Gastroesophageal sphincter (tissue), 4 donors: ENCODE results near the gene SDK1. TPM values are rescaled to one million over a fixed set of nuclear protein-coding genes. Genes with fewer than 3 reads are reported as not detected.

Experiments
- ATAC-seq: fragments of 150-250 bp; one replicate; pipeline ENCODE4 v1.9.1; 2016; ENCODE audit warnings: mild to moderate bottlenecking, moderate library complexity
- H3K27ac ChIP-seq, 4 donors: fragments of 200-600 bp; sonication (generic) in 3 of 4; 1 replicate in 3 of 4; 2 replicates in 1 of 4; pipeline ENCODE4 v1.5.1; 2016 to 2019
- H3K27me3 ChIP-seq: fragments of 200-600 bp; sonication (generic); one replicate; pipeline ENCODE4 v1.5.1; 2019
- H3K36me3 ChIP-seq, 2 donors: fragments of 200-600 bp; sonication (generic); one replicate each; pipeline ENCODE4 v1.5.1; 2019; ENCODE audit warnings: control low read depth in 1 of 2
- H3K4me1 ChIP-seq, 3 donors: fragments of 200-600 bp; sonication (generic); 1 replicate in 2 of 3; 2 replicates in 1 of 3; pipeline ENCODE4 v1.5.1; 2016 to 2019; ENCODE audit warnings: control low read depth in 2 of 3
- H3K4me3 ChIP-seq, 2 donors: fragments of 200-600 bp; sonication (generic); one replicate each; pipeline ENCODE4 v1.5.1; 2019; ENCODE audit warnings: mild to moderate bottlenecking in 1 of 2, moderate library complexity in 1 of 2
- H3K9me3 ChIP-seq, 3 donors: fragments of 200-600 bp; sonication (generic); one replicate each; pipeline ENCODE4 v1.5.1; 2017 to 2019; ENCODE audit warnings: control low read depth in 2 of 3
- EP300 ChIP-seq: sonication (generic); formaldehyde crosslinking; IDR thresholded peaks from one replicate; pipeline ENCODE4 v1.6.1; 2017; ENCODE audit warnings: antibody characterized with exemption, mild to moderate bottlenecking
- POLR2A ChIP-seq, 2 donors: fragments of 450-650 bp; IDR thresholded peaks; one replicate each; pipeline ENCODE4 v1.6.1; 2017; ENCODE audit warnings: antibody characterized with exemption in 2 of 2, mild to moderate bottlenecking in 2 of 2, moderate library complexity in 1 of 2
- POLR2AphosphoS5 ChIP-seq: sonication (generic); formaldehyde crosslinking; IDR thresholded peaks from one replicate; pipeline ENCODE4 v1.6.1; 2017; ENCODE audit warnings: antibody characterized with exemption
- WGBS, 2 donors: methylation state at CpG; one replicate each; pipeline ENCODE4 v1.1.5; 2018; ENCODE audit warnings: low coverage in 1 of 2; 5-methylcytosine and 5-hydroxymethylcytosine counted together
- total RNA-seq, 4 donors: library from RNA; depleted of rRNA; stranded (reverse); fragments of >200 nt; gene quantifications; one replicate each; pipeline ENCODE4 v1.1.0, GENCODE V29; 2016
- TF ChIP-seq, protein P1 (sequence below), 4 experiments: fragments of 200-600 bp in 2 of 4; fragments of 450-650 bp in 2 of 4; sonication (generic) in 1 of 4; IDR thresholded peaks; one replicate each; pipeline ENCODE4 v1.5.1; 2017 to 2019; ENCODE audit warnings: antibody characterized with exemption in 4 of 4, mild to moderate bottlenecking in 2 of 4, moderate library complexity in 2 of 4

Gene SDK1
- total RNA-seq, 4 donors from 2014 or later, result 6.1 to 13.6 (median 8.7) TPM

DNA sequence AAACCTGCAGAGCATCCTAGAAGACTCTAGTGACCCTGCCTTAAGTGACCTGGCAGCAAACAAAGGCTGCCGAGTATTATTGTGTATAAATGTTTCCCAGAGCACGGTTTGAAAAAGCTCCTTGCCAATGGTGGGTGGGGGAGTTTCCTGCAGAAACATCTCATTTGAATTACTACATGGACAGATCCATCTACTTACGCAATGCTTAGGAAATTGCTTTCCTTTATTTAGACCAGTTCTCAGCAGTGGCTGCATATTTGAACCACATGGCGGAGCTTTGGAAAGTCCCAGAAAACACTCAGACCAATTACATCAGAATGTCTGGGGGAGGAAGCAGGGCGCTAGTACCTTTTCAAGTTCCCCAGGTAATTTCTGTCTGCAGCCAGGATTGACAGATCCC lies 560.9 kb downstream of the SDK1 start:
- Histone ChIP-seq H3K36me3 (no peaks in the 10 kb centered on the region), H3K9me3 (no peaks in the 10 kb centered on the region), H3K27ac (peak overlapping the region in 2 of 4 donors; percentile 32 to 43), H3K27me3 (no peaks in the 10 kb centered on the region), H3K4me3 (no peak overlapping the region), H3K4me1 (peaks cover 0 to 19% (median 3%) of the 10 kb centered on the region in 3 donors)
- WGBS, 2 donors, result 8 to 14% methylated on average over 4 to 5 of the region's 5 CpGs
- TF ChIP-seq, protein P1, sequence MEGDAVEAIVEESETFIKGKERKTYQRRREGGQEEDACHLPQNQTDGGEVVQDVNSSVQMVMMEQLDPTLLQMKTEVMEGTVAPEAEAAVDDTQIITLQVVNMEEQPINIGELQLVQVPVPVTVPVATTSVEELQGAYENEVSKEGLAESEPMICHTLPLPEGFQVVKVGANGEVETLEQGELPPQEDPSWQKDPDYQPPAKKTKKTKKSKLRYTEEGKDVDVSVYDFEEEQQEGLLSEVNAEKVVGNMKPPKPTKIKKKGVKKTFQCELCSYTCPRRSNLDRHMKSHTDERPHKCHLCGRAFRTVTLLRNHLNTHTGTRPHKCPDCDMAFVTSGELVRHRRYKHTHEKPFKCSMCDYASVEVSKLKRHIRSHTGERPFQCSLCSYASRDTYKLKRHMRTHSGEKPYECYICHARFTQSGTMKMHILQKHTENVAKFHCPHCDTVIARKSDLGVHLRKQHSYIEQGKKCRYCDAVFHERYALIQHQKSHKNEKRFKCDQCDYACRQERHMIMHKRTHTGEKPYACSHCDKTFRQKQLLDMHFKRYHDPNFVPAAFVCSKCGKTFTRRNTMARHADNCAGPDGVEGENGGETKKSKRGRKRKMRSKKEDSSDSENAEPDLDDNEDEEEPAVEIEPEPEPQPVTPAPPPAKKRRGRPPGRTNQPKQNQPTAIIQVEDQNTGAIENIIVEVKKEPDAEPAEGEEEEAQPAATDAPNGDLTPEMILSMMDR (IDR thresholded peaks at IDR 0.05), result peak in 2 of 4 experiments; percentile 17
- TF ChIP-seq POLR2AphosphoS5 (peak; percentile 79), POLR2A (IDR thresholded peaks at IDR 0.05) (no peak), EP300 (no peak)
- ATAC-seq, result peak; percentile 87

DNA sequence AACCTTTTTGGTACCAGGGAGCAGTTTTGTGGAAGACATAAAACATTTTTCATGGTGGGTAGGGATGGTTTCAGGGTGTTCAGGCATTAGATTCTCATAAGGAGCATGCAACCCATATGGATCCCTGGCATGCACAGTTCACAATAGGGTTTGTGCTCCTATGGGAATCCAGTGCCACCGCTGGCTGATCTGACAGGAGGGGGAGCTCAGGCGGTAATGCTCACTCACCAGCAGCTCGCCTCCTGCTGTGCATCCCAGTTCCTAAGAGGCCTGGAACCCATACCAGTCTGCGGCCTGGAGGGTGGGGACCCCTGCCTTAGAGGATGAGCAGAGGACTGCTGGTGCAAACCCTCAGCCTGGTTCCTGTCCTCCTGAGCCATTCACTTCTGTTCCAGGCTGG lies 561.7 kb downstream of the SDK1 start:
- Histone ChIP-seq H3K27me3 (no peaks in the 10 kb centered on the region), H3K9me3 (no peaks in the 10 kb centered on the region), H3K4me1 (peaks cover 0 to 25% (median 3%) of the 10 kb centered on the region in 3 donors), H3K4me3 (no peak overlapping the region), H3K27ac (no peak overlapping the region), H3K36me3 (no peaks in the 10 kb centered on the region)
- no peak for ATAC-seq
- no CpG with 5 or more reads among the region's 4 CpGs for WGBS, 2 donors
- TF ChIP-seq, protein P1 (IDR thresholded peaks at IDR 0.05), result no peak
- TF ChIP-seq EP300, result no peak
- no peak for TF ChIP-seq POLR2A (IDR thresholded peaks at IDR 0.05)
- no peak for TF ChIP-seq POLR2AphosphoS5

DNA sequence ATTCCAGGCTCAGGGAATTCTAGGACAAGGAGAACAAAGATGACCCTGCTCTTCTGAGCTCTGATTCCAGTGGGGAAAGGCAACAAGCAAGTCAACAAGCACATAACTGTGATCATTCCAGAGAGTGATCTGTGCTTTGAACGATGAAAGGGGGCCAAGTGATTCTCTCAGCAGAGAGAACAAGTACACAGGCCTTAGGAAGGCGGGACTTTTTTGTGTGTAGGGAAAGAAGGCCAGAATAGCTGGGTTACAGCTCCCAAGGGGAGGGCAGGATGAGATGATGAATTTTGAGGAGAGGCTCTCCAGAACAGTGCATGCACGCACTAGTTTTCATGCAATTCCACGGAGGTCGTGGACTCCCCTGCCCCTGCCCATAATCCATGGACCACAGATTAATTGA lies 565.2 kb downstream of the SDK1 start:
- no peaks in the 10 kb centered on the region for H3K36me3 ChIP-seq
- 67 to 73% methylated on average over 2 to 5 of the region's 5 CpGs for WGBS, 2 donors
- H3K9me3 ChIP-seq, result no peaks in the 10 kb centered on the region
- TF ChIP-seq EP300 (no peak), POLR2AphosphoS5 (no peak), POLR2A (IDR thresholded peaks at IDR 0.05) (no peak)
- TF ChIP-seq, protein P1 (IDR thresholded peaks at IDR 0.05), result no peak
- peaks cover 0 to 24% (median 3%) of the 10 kb centered on the region in 3 donors for H3K4me1 ChIP-seq
- H3K4me3 ChIP-seq, result no peak overlapping the region
- H3K27me3 ChIP-seq, result no peaks in the 10 kb centered on the region
- ATAC-seq, result peak; percentile 57
- H3K27ac ChIP-seq, result peak overlapping the region in 3 of 4 donors; percentile 47 to 58 (median 48)

DNA sequence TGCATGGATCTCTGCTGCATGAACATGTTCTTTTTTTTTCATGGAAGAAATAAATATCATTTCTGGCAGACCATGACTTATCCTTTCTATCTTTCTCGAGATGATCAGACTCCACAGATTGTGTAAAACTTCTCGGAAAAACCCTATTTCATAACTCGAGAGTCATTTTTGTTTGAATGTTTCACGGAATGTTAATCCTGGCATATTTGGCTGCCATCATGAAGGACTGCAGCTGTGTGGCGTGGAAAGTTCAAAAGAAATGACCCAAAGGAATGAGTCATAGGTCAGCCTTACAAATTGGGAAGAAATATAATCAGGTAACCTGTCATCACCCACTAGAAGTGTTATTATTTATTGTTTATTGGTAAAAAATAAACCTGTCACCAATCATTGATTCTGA lies 566.8 kb downstream of the SDK1 start:
- Histone ChIP-seq H3K36me3 (no peaks in the 10 kb centered on the region), H3K4me3 (no peak overlapping the region), H3K27ac (peak overlapping the region in 2 of 4 donors; percentile 17 to 58), H3K9me3 (no peaks in the 10 kb centered on the region), H3K27me3 (no peaks in the 10 kb centered on the region), H3K4me1 (peaks cover 0 to 13% (median 0%) of the 10 kb centered on the region in 3 donors)
- no peak for TF ChIP-seq POLR2A (IDR thresholded peaks at IDR 0.05)
- peak; percentile 94 for TF ChIP-seq POLR2AphosphoS5
- 40 to 65% methylated on average over 5 of the region's 5 CpGs for WGBS, 2 donors
- ATAC-seq, result peak; percentile 81

DNA sequence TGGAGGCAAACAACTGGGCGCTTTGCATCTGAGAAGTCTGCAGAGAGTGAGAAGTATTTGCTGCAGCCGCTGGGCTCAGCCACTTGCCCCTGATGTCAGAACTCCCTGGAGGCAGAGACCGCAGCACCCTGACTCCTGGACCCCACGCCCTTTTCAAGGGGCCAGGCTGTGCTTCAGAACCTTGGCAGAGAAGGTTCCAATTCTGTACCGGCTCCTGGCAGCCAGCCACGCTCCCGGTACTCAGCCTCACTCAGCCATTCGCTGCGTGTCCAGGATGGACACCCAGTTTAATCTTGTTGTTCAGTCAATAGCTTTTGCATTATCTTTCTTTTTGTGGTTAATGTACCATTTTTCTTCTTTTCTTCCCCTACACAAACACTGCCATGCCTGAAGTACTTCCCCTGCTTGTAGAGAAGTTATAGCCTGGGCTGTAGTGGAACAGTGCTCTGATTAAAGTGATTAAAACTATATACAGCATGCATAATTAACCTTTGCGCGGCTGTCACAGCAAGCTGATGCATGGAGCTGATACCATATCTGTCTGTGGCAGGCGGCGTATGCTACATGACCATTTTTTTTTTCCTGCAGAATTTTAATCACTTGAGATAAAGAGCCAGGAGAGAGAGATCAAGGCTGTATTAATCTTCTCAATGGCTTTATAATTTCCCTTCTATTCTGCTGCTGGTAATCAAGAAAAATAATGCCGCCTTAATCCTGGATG lies 578.5 kb downstream of the SDK1 start:
- no peak overlapping the region for H3K4me3 ChIP-seq
- WGBS, 2 donors, result 45 to 51% methylated on average over 6 to 12 of the region's 14 CpGs
- TF ChIP-seq POLR2A (IDR thresholded peaks at IDR 0.05), result no peak
- TF ChIP-seq, protein P1 (IDR thresholded peaks at IDR 0.05), result no peak
- no peaks in the 10 kb centered on the region for H3K36me3 ChIP-seq
- ATAC-seq, result no peak
- H3K9me3 ChIP-seq, result no peaks in the 10 kb centered on the region
- no peaks in the 10 kb centered on the region for H3K4me1 ChIP-seq
- H3K27me3 ChIP-seq, result no peaks in the 10 kb centered on the region
- no peak overlapping the region for H3K27ac ChIP-seq
